CD4-positive, alpha-beta T cell (primary cell): ENCODE results near the gene HAUS2. TPM values are rescaled to one million over a fixed set of nuclear protein-coding genes. Genes with fewer than 3 reads are reported as not detected.
"Not testable (repeated sequence)": the region's sequence is repeated elsewhere in the genome, so short reads cannot be mapped to it uniquely, and the experiment has no call there.

ENCODE experiments used
- ATAC-seq: fragments of 200-7000 bp; cut with Tn5 transposase; one replicate; pipeline ENCODE4 v1.10.0; 2022; ENCODE audit warnings: mild to moderate bottlenecking; ENCODE audit not compliant: poor library complexity
- CTCF ChIA-PET: fragments of 350-600 bp; sonication (Branson Sonifier 250); formaldehyde crosslinking; loops from one replicate; lab custom pipeline; 2021; ENCODE audit warnings: antibody characterized with exemption, inconsistent platforms; lab: Charles Lee
- POLR2A ChIA-PET: fragments of 350-600 bp; sonication (Branson Sonifier 250); formaldehyde crosslinking; loops from one replicate; lab custom pipeline; 2021; ENCODE audit warnings: antibody characterized with exemption, inconsistent platforms; lab: Charles Lee
- DNase-seq, 14 experiments: peaks; one replicate each; pipeline ENCODE4 v3.0.0-alpha.2; 2013 to 2020; ENCODE audit warnings: mixed read lengths in 2 of 14
- H3K27ac ChIP-seq, 2 donors: one replicate each; pipeline versions ENCODE4 v1.5.1 to v1.7.0; 2013; ENCODE audit warnings: low read length in 2 of 2, low read depth in 1 of 2, mild to moderate bottlenecking in 1 of 2
- H3K27me3 ChIP-seq, 2 experiments: 1 replicate in 1 of 2; 2 replicates in 1 of 2; pipeline versions ENCODE4 v1.6.1 to v1.7.0; 2013; ENCODE audit warnings: low read length in 2 of 2, control low read depth in 1 of 2, mild to moderate bottlenecking in 1 of 2, moderate library complexity in 1 of 2; ENCODE audit not compliant: insufficient read depth in 2 of 2, control insufficient read depth in 1 of 2
- H3K36me3 ChIP-seq: one replicate; pipeline ENCODE4 v1.6.1; 2013; ENCODE audit warnings: low read length, control low read depth; ENCODE audit not compliant: insufficient read depth
- H3K4me1 ChIP-seq: one replicate; pipeline ENCODE4 v1.6.1; 2013; ENCODE audit warnings: low read length, control low read depth; ENCODE audit not compliant: insufficient read depth
- H3K4me3 ChIP-seq: one replicate; pipeline ENCODE4 v1.5.1; 2013; ENCODE audit warnings: mild to moderate bottlenecking, low read length, moderate library complexity
- H3K9me3 ChIP-seq, 2 experiments: 1 replicate in 1 of 2; 2 replicates in 1 of 2; pipeline versions ENCODE4 v1.6.1 to v1.7.0; 2013; ENCODE audit warnings: low read length in 2 of 2, mild to moderate bottlenecking in 2 of 2, control low read depth in 1 of 2, moderate library complexity in 1 of 2; ENCODE audit not compliant: control insufficient read depth in 1 of 2, insufficient read depth in 1 of 2
- H3K27ac Mint-ChIP-seq: one replicate; pipeline ENCODE4 v1.8.0; 2020; ENCODE audit warnings: mixed read lengths
- H3K27me3 Mint-ChIP-seq: one replicate; pipeline ENCODE4 v1.8.0; 2021; ENCODE audit warnings: mixed read lengths
- H3K36me3 Mint-ChIP-seq: one replicate; pipeline ENCODE4 v1.8.0; 2021; ENCODE audit warnings: low read depth, mixed read lengths
- H3K4me1 Mint-ChIP-seq: one replicate; pipeline ENCODE4 v1.8.0; 2021; ENCODE audit warnings: low read depth, mixed read lengths
- H3K4me3 Mint-ChIP-seq: one replicate; pipeline ENCODE4 v1.8.0; 2020; ENCODE audit warnings: mild to moderate bottlenecking, mixed read lengths
- H3K9me3 Mint-ChIP-seq: one replicate; pipeline ENCODE4 v1.8.0; 2020; ENCODE audit warnings: mixed read lengths
- CTCF ChIP-seq: fragments of 200-600 bp; IDR thresholded peaks from one replicate; pipeline ENCODE4 v1.8.0; 2022; ENCODE audit warnings: antibody characterized with exemption, mild to moderate bottlenecking
- intact Hi-C, 2 experiments: fragments of 100-400 bp; cut with DNase I in 1 of 2; cut with micrococcal nuclease in 1 of 2; formaldehyde crosslinking; loops; one replicate each; pipeline versions ENCODE4 v1.15.1 to v1.9.0; 2023 to 2025; cut with DNase I, micrococcal nuclease
- total RNA-seq, 174 experiments: library from RNA in 2 of 174; stranded (reverse) in 2 of 174; gene quantifications; one replicate each; pipeline ENCODE4 v1.2.3 and lab custom pipeline; 2021 to 2026

Gene HAUS2
- total RNA-seq, 2 experiments from 2014 or later, result 23.0 to 28.2 TPM

GRCh38 chr15:42593143-42593542 is 44.5 kb downstream of the HAUS2 start:
- Histone ChIP-seq H3K4me3 (no peak overlapping the region), H3K36me3 (no peaks in the 10 kb centered on the region), H3K27me3 (no peaks in the 10 kb centered on the region), H3K4me1 (no peaks in the 10 kb centered on the region), H3K9me3 (no peaks in the 10 kb centered on the region), H3K27ac (no peak overlapping the region)
- CTCF ChIA-PET, result interaction anchor here (1.0 kb wide), 1 partner anchor 45 kb away, joined by 3 read pairs; the partner anchor contains the start of genes HAUS2 and LRRC57
- Mint-ChIP-seq H3K36me3 (no peaks in the 10 kb centered on the region), H3K4me1 (no peaks in the 10 kb centered on the region), H3K4me3 (no peak overlapping the region), H3K27ac (no peak overlapping the region), H3K27me3 (no peaks in the 10 kb centered on the region), H3K9me3 (no peaks in the 10 kb centered on the region)
- no peak for TF ChIP-seq CTCF
- intact Hi-C loops, result no loop called here
- ATAC-seq (no peak), DNase-seq (no peak)
- POLR2A ChIA-PET, result no interaction called here

DNA sequence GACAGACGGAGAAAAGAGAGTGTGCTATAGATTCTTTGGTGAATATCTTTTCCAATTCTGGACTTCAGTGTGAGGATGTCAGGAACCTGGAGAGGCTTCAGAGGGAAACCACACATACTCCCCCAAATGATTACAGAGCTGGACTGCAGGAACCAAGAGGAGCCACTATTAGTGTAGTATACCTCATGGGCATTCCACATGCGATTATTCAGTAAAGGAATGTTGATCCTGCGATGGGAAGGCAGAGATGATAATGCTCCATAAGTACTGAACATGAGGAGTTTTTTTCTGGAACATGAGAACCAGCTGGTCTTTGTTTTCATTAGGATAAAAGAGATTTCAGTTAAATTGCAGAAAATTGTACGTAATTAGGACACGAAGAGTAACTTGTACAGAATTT is 45.5 kb downstream of the HAUS2 start:
- H3K9me3 ChIP-seq, result no peaks in the 10 kb centered on the region
- no peak overlapping the region for H3K4me3 ChIP-seq
- no peaks in the 10 kb centered on the region for H3K27me3 ChIP-seq
- Mint-ChIP-seq H3K27ac (no peak overlapping the region), H3K9me3 (no peaks in the 10 kb centered on the region), H3K27me3 (no peaks in the 10 kb centered on the region), H3K36me3 (no peaks in the 10 kb centered on the region), H3K4me1 (no peaks in the 10 kb centered on the region), H3K4me3 (no peak overlapping the region)
- DNase-seq, result no peak
- no peak for ATAC-seq
- CTCF ChIA-PET, result no interaction called here
- no peak for TF ChIP-seq CTCF
- no peaks in the 10 kb centered on the region for H3K4me1 ChIP-seq
- intact Hi-C loops, result no loop called here
- H3K36me3 ChIP-seq, result no peaks in the 10 kb centered on the region
- no peak overlapping the region for H3K27ac ChIP-seq
- POLR2A ChIA-PET, result interaction anchor here (1.2 kb wide), 1 partner anchor 13 kb away, joined by 3 read pairs; no protein-coding TSS in a partner anchor

DNA sequence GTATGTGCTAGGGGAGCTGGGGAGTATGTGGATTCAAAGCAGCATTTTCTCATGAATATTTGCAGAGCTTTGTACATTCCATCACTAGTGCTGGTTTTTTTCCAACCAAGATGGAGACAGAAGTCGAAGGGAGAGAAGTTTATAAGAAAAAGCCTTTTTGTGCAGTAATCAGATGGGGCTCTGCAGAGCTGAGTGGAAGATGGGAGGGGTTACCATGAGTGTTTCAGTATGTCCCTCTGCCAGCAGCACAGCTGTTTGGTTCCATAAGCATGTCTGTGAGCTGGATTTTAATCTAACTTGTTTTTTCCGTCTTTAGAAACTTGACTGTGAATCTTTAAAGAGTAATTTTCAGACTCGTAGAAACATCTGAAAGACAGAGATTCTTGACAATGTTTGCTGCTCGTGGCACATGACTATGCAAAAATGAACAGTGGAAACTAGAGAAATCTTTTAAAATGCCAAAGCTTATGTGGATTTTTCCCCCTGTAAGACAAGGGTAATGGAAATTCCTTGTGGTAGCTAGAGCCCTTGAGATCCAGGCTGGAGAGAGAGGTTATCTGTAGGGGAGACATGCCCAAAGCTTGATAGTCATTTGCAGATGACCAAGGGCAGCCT is 47.1 kb downstream of the HAUS2 start:
- Mint-ChIP-seq H3K27me3 (no peaks in the 10 kb centered on the region), H3K27ac (no peak overlapping the region), H3K9me3 (no peaks in the 10 kb centered on the region), H3K4me1 (no peaks in the 10 kb centered on the region), H3K36me3 (no peaks in the 10 kb centered on the region), H3K4me3 (no peak overlapping the region)
- no peak for ATAC-seq
- CTCF ChIA-PET, result interaction anchor here (0.6 kb wide), 2 partner anchors 21 to 26 kb away, joined by 3 read pairs; no protein-coding TSS in a partner anchor
- Histone ChIP-seq H3K9me3 (no peaks in the 10 kb centered on the region), H3K27ac (no peak overlapping the region), H3K36me3 (no peaks in the 10 kb centered on the region), H3K4me1 (no peaks in the 10 kb centered on the region), H3K27me3 (no peaks in the 10 kb centered on the region), H3K4me3 (no peak overlapping the region)
- intact Hi-C loops, result no loop called here
- no peak for DNase-seq
- TF ChIP-seq CTCF, result no peak
- POLR2A ChIA-PET, result interaction anchor here (1.1 kb wide), 1 partner anchor 15 kb away, joined by 3 read pairs; no protein-coding TSS in a partner anchor

DNA sequence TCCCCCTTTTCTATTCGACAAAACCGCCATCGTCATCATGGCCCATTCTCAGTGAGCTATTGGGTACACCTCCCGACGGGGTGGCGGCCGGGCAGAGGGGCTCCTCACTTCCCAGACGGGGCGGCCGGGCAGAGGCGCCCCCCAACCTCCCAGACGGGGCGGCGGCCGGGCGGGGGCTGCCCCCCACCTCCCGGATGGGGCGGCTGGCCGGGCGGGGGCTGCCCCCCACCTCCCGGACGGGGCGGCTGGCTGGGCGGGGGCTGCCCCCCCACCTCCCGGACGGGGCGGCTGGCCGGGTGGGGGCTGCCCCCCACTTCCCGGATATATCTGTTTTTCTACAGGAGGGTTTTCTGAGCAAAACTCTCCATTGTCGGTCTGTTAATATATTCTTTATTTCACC is 52.7 kb downstream of the HAUS2 start:
- H3K4me3 ChIP-seq, DNase-seq, H3K9me3 ChIP-seq, H3K9me3 Mint-ChIP-seq, H3K36me3 Mint-ChIP-seq, H3K4me3 Mint-ChIP-seq, CTCF ChIA-PET, H3K27ac Mint-ChIP-seq, intact Hi-C loops, H3K27ac ChIP-seq, H3K36me3 ChIP-seq, H3K27me3 ChIP-seq, H3K27me3 Mint-ChIP-seq, ATAC-seq, POLR2A ChIA-PET: not testable (repeated sequence)
- H3K4me1 Mint-ChIP-seq, result peaks cover 30% of the 10 kb centered on the region
- peaks cover 18% of the 10 kb centered on the region for H3K4me1 ChIP-seq
